A549 (cell line): ENCODE results near the gene DHDDS. TPM values are rescaled to one million over a fixed set of nuclear protein-coding genes. Genes with fewer than 3 reads are reported as not detected.

ENCODE experiments used
- ATAC-seq, 2 experiments: fragments of 200-7000 bp in 1 of 2; fragments of >200 bp in 1 of 2; cut with Nextera tagmentation in 1 of 2; cut with Tn5 transposase in 1 of 2; 3 replicates each; pipeline versions ENCODE4 v1.8.0 to v1.9.1; 2018 to 2020; ENCODE audit warnings: mild to moderate bottlenecking in 1 of 2, moderate library complexity in 1 of 2
- CTCF ChIA-PET: fragments of 300-600 bp; sonication (Branson Sonifier 250); formaldehyde crosslinking; extraction: SDS; loops from one replicate; lab custom pipeline; 2021; ENCODE audit warnings: antibody characterized with exemption, inconsistent platforms; lab: Yijun Ruan, JAX
- POLR2A ChIA-PET: fragments of 350-600 bp; formaldehyde crosslinking; extraction: SDS; loops from one replicate; lab custom pipeline; 2021; ENCODE audit warnings: antibody characterized with exemption, inconsistent platforms; lab: Yijun Ruan, JAX
- DNase-seq, 2 experiments: peaks; one replicate each; pipeline versions ENCODE4 v3.0.0 to v3.0.0-alpha.2; 2011 to 2016; ENCODE audit warnings: low read depth in 1 of 2, low spot score in 1 of 2
- FAIRE-seq: peaks from 2 replicates; lab custom pipeline; 2011; peaks lifted over from hg19 to GRCh38; lab: Jason Lieb, UNC
- H3K27ac ChIP-seq, 2 experiments: fragments of >200 bp; sonication (Bioruptor Twin); formaldehyde crosslinking; 3 replicates each; pipeline ENCODE4 v1.5.1; 2016 to 2017
- H3K4me1 ChIP-seq: fragments of >200 bp; sonication (Bioruptor Twin); formaldehyde crosslinking; 3 replicates; pipeline ENCODE4 v1.6.1; 2016
- H3K4me2 ChIP-seq: fragments of >200 bp; sonication (Bioruptor Twin); formaldehyde crosslinking; 3 replicates; pipeline ENCODE4 v1.6.1; 2016
- H3K4me3 ChIP-seq: fragments of >200 bp; sonication (Bioruptor Twin); formaldehyde crosslinking; 3 replicates; pipeline ENCODE4 v1.5.1; 2016
- H3K9me3 ChIP-seq: fragments of >200 bp; sonication (Bioruptor Twin); formaldehyde crosslinking; 3 replicates; pipeline ENCODE4 v1.6.1; 2016
- CEBPB ChIP-seq, 2 experiments: fragments of >200 bp in 1 of 2; sonication (Bioruptor Twin) in 1 of 2; formaldehyde crosslinking in 1 of 2; IDR thresholded peaks; 2 replicates each; pipeline ENCODE4 v1.6.1; 2012 to 2016
- EHF ChIP-seq: fragments of 250-450 bp; sonication (Bioruptor Pico); IDR thresholded peaks from 2 replicates; pipeline ENCODE4 v1.5.0; 2020; ENCODE audit warnings: mild to moderate bottlenecking
- EHMT2 ChIP-seq: fragments of 200-600 bp; sonication (generic); IDR thresholded peaks from 2 replicates; pipeline ENCODE4 v1.6.1; 2016; ENCODE audit warnings: antibody characterized with exemption, low read depth, mild to moderate bottlenecking, moderate library complexity
- FOSB ChIP-seq: fragments of 250-450 bp; sonication (Bioruptor Pico); IDR thresholded peaks from 2 replicates; pipeline ENCODE4 v1.5.0; 2020; ENCODE audit warnings: mild to moderate bottlenecking, moderate library complexity
- FOSL2 ChIP-seq, 2 experiments: fragments of 450-650 bp in 1 of 2; fragments of >200 bp in 1 of 2; sonication (Bioruptor Twin) in 1 of 2; formaldehyde crosslinking; IDR thresholded peaks; 2 replicates each; pipeline versions ENCODE4 v1.5.0 to v1.6.1; 2016 to 2020; ENCODE audit warnings: mild to moderate bottlenecking in 1 of 2, moderate library complexity in 1 of 2
- FOXS1 ChIP-seq: fragments of 250-450 bp; sonication (Bioruptor Pico); IDR thresholded peaks from 2 replicates; pipeline ENCODE4 v1.5.0; 2020; ENCODE audit warnings: mild to moderate bottlenecking, moderate library complexity
- GATA3 ChIP-seq: IDR thresholded peaks from 2 replicates; pipeline ENCODE4 v1.6.1; 2012; ENCODE audit warnings: borderline replicate concordance
- HEYL ChIP-seq: fragments of 250-450 bp; sonication (Bioruptor Pico); IDR thresholded peaks from 2 replicates; pipeline ENCODE4 v1.8.0; 2021; ENCODE audit warnings: mild to moderate bottlenecking, moderate library complexity
- HOXB13 ChIP-seq: fragments of 250-450 bp; sonication (Bioruptor Pico); IDR thresholded peaks from 2 replicates; pipeline ENCODE4 v1.5.0; 2020; ENCODE audit warnings: low read depth, mild to moderate bottlenecking, moderate library complexity
- JUN ChIP-seq, 2 experiments: fragments of >200 bp; sonication (Bioruptor Twin); formaldehyde crosslinking; IDR thresholded peaks; 2 replicates in 1 of 2; 3 replicates in 1 of 2; pipeline ENCODE4 v1.6.1; 2016 to 2017
- JUNB ChIP-seq: fragments of >200 bp; sonication (Bioruptor Twin); formaldehyde crosslinking; IDR thresholded peaks from 2 replicates; pipeline ENCODE4 v1.6.1; 2016
- RAD21 ChIP-seq, 2 experiments: fragments of >200 bp in 1 of 2; sonication (Bioruptor Twin) in 1 of 2; formaldehyde crosslinking in 1 of 2; IDR thresholded peaks in 1 of 2; conservative IDR thresholded peaks in 1 of 2; 2 replicates in 1 of 2; 3 replicates in 1 of 2; pipeline ENCODE4 v1.6.1; 2012 to 2018; ENCODE audit warnings: inconsistent platforms in 1 of 2
- SMC3 ChIP-seq: fragments of >200 bp; sonication (Bioruptor Twin); formaldehyde crosslinking; IDR thresholded peaks from 3 replicates; pipeline ENCODE4 v1.6.1; 2018; ENCODE audit warnings: inconsistent platforms
- ZC3H11A ChIP-seq: fragments of 450-650 bp; IDR thresholded peaks from 2 replicates; pipeline ENCODE4 v1.6.1; 2014; ENCODE audit warnings: antibody characterized with exemption, mild to moderate bottlenecking
- ZSCAN20 ChIP-seq: fragments of 250-450 bp; sonication (Bioruptor Pico); IDR thresholded peaks from 2 replicates; pipeline ENCODE4 v1.8.0; 2022; ENCODE audit warnings: mild to moderate bottlenecking, moderate library complexity
- WGBS: methylation state at CpG from one replicate; pipeline ENCODE4 v1.1.6; 2017; ENCODE audit errors: missing lambda C conversion rate; 5-methylcytosine and 5-hydroxymethylcytosine counted together
- polyA plus RNA-seq, 4 experiments: library from polyadenylated mRNA; depleted of rRNA in 3 of 4; stranded (reverse); fragments of >200 nt; fragmentation: RNase III in 1 of 4; extraction: RNeasy Plus Mini Kit Qiagen cat#74134 plus additional on column Dnase treatment in 1 of 4; gene quantifications; 2 replicates in 3 of 4; 3 replicates in 1 of 4; pipeline ENCODE4 v1.2.3, GENCODE V29; 2011 to 2017
- TF ChIP-seq, protein P1 (sequence below): fragments of 250-450 bp; sonication (Bioruptor Pico); IDR thresholded peaks from 2 replicates; pipeline ENCODE4 v1.5.0; 2021; ENCODE audit warnings: mild to moderate bottlenecking, moderate library complexity, borderline replicate concordance
- TF ChIP-seq, protein P2 (sequence below): fragments of 150-350 bp; IDR thresholded peaks from 2 replicates; pipeline ENCODE4 v1.6.1; 2014; ENCODE audit warnings: low read depth, mild to moderate bottlenecking, low read length
- TF ChIP-seq, protein P3 (sequence below): IDR thresholded peaks from 2 replicates; pipeline ENCODE4 v1.6.1; 2012; ENCODE audit warnings: low read depth, borderline replicate concordance
- TF ChIP-seq, protein P4 (sequence below): fragments of 200-600 bp; sonication (generic); IDR thresholded peaks from 2 replicates; pipeline ENCODE4 v1.6.1; 2016; ENCODE audit warnings: antibody characterized with exemption, mild to moderate bottlenecking, moderate library complexity
- TF ChIP-seq, protein P5 (sequence below): fragments of 250-450 bp; sonication (Bioruptor Pico); IDR thresholded peaks from 2 replicates; pipeline ENCODE4 v1.5.0; 2020; ENCODE audit warnings: low read depth, mild to moderate bottlenecking, moderate library complexity

DHDDS gene
- polyA plus RNA-seq, 2 of the 4 experiments (the other 2 are of a cell fraction) = 26.0 to 27.3 TPM

- POLR2A ChIA-PET = no interaction called here
- peaks cover 28% of the 10 kb centered on the region for H3K4me1 ChIP-seq
- 7% methylated on average over 2 of the region's 2 CpGs for WGBS
- H3K4me2 ChIP-seq = peak overlapping the region; percentile 72
- no peak for FAIRE-seq
- ATAC-seq = peak; percentile 62 to 79; a peak in 5 of 6 replicates
- no peaks in the 10 kb centered on the region for H3K9me3 ChIP-seq
- no peak overlapping the region for H3K4me3 ChIP-seq
- peak; percentile 30; the same call in 1 of the 2 replicates for TF ChIP-seq JUNB
- no peak for TF ChIP-seq FOSL2 (IDR thresholded peaks at IDR 0.05)
- peak; percentile 88 for TF ChIP-seq FOSL2 (CRISPR knock-in tag; IDR thresholded peaks at IDR 0.05)
- TF ChIP-seq, protein P1, sequence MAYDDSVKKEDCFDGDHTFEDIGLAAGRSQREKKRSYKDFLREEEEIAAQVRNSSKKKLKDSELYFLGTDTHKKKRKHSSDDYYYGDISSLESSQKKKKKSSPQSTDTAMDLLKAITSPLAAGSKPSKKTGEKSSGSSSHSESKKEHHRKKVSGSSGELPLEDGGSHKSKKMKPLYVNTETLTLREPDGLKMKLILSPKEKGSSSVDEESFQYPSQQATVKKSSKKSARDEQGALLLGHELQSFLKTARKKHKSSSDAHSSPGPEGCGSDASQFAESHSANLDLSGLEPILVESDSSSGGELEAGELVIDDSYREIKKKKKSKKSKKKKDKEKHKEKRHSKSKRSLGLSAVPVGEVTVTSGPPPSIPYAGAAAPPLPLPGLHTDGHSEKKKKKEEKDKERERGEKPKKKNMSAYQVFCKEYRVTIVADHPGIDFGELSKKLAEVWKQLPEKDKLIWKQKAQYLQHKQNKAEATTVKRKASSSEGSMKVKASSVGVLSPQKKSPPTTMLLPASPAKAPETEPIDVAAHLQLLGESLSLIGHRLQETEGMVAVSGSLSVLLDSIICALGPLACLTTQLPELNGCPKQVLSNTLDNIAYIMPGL (CRISPR knock-in tag) = no peak
- peak; percentile 94 for TF ChIP-seq GATA3
- TF ChIP-seq CEBPB (IDR thresholded peaks at IDR 0.05) = peak in 1 of 2 experiments; percentile 26; a peak in 1 of 4 replicates
- TF ChIP-seq, all 56 proteins: peak for 4
- peak overlapping the region; percentile 33 to 68; a peak in 3 of 6 replicates for H3K27ac ChIP-seq
- CTCF ChIA-PET = interaction anchor here (0.6 to 5.9 kb wide), 5 partner anchors 12 to 265 kb away, joined by 3 to 47 read pairs (median 6); no protein-coding TSS in a partner anchor
- peak in 1 of 2 experiments; percentile 60 for DNase-seq
Measured at GRCh38 chr1:26404641-26405040, 27.5 kb upstream of the DHDDS start.

GRCh38 chr1:26405281-26405915 lies 26.7 kb upstream of the DHDDS start:
- FAIRE-seq (no peak), DNase-seq (no peak), ATAC-seq (peak; percentile 41 to 54; a peak in 3 of 6 replicates)
- ChIA-PET POLR2A (no interaction called here), CTCF (interaction anchor here (1.0 to 5.9 kb wide), 6 partner anchors 10 to 236 kb away, joined by 3 to 47 read pairs (median 6); partner anchors contain the start of gene ZNF593)
- H3K9me3 ChIP-seq = no peaks in the 10 kb centered on the region
- H3K4me3 ChIP-seq = no peak overlapping the region
- peak overlapping the region; percentile 72 for H3K4me2 ChIP-seq
- H3K4me1 ChIP-seq = peaks cover 34% of the 10 kb centered on the region
- H3K27ac ChIP-seq = peak overlapping the region; percentile 33 to 68; a peak in 3 of 6 replicates
- TF ChIP-seq EHMT2 (no peak), GATA3 (0 out of 2 replicates have a peak, but pooled peaks have one; percentile 21), SMC3 (no peak), JUN (IDR thresholded peaks at IDR 0.05) (no peak), HEYL (CRISPR knock-in tag) (no peak)
- TF ChIP-seq, protein P2, sequence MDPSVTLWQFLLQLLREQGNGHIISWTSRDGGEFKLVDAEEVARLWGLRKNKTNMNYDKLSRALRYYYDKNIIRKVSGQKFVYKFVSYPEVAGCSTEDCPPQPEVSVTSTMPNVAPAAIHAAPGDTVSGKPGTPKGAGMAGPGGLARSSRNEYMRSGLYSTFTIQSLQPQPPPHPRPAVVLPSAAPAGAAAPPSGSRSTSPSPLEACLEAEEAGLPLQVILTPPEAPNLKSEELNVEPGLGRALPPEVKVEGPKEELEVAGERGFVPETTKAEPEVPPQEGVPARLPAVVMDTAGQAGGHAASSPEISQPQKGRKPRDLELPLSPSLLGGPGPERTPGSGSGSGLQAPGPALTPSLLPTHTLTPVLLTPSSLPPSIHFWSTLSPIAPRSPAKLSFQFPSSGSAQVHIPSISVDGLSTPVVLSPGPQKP = no peak
- TF ChIP-seq, protein P3, sequence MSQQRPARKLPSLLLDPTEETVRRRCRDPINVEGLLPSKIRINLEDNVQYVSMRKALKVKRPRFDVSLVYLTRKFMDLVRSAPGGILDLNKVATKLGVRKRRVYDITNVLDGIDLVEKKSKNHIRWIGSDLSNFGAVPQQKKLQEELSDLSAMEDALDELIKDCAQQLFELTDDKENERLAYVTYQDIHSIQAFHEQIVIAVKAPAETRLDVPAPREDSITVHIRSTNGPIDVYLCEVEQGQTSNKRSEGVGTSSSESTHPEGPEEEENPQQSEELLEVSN = no peak
- WGBS = 8% methylated on average over 7 of the region's 7 CpGs

DNA sequence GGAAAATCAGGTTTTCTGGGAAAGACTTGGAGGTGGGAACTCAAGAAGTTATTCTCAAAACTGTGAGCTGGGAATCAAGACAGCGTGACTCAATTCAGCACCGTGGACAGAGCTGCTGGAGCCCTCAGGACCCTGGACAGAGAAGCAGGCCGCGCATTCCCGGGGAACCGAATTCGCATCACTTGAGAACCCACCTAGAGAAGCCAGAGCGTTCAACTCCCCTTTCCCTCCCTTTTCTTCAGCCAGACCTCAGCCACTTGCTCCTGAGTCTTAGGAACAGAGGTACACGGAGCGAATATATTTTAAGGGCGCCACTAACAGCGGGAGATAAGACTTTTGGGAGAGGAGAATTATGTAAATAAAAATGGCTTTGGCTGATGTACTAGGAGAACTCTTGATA lies 23.5 kb upstream of the DHDDS start:
- H3K9me3 ChIP-seq = no peaks in the 10 kb centered on the region
- ATAC-seq = peak; percentile 53 to 64; a peak in 4 of 6 replicates
- WGBS = 7% methylated on average over 12 of the region's 12 CpGs
- H3K4me1 ChIP-seq = peaks cover 34% of the 10 kb centered on the region
- no peak overlapping the region for H3K4me3 ChIP-seq
- CTCF ChIA-PET = interaction anchor here (1.1 to 5.9 kb wide), 2 partner anchors 8 to 136 kb away, joined by 4 to 47 read pairs; no protein-coding TSS in a partner anchor
- POLR2A ChIA-PET = no interaction called here
- FAIRE-seq = no peak
- no peak overlapping the region for H3K27ac ChIP-seq
- peak overlapping the region; percentile 45; the same call in 2 of the 3 replicates for H3K4me2 ChIP-seq
- DNase-seq = peak; percentile 44 to 64
- TF ChIP-seq FOSB (CRISPR knock-in tag) (no peak), EHF (CRISPR knock-in tag) (peak; percentile 87), ZC3H11A (no peak), GATA3 (peak; percentile 19; the same call in 1 of the 2 replicates), ZSCAN20 (peak; percentile 93), FOXS1 (CRISPR knock-in tag) (peak; percentile 94), RAD21 (conservative IDR thresholded peaks at IDR 0.05 in 1 of 2, IDR thresholded peaks at IDR 0.05 in 1 of 2) (no peak), HOXB13 (CRISPR knock-in tag) (peak; percentile 94)
- TF ChIP-seq, protein P2 = no peak
- TF ChIP-seq, protein P4, sequence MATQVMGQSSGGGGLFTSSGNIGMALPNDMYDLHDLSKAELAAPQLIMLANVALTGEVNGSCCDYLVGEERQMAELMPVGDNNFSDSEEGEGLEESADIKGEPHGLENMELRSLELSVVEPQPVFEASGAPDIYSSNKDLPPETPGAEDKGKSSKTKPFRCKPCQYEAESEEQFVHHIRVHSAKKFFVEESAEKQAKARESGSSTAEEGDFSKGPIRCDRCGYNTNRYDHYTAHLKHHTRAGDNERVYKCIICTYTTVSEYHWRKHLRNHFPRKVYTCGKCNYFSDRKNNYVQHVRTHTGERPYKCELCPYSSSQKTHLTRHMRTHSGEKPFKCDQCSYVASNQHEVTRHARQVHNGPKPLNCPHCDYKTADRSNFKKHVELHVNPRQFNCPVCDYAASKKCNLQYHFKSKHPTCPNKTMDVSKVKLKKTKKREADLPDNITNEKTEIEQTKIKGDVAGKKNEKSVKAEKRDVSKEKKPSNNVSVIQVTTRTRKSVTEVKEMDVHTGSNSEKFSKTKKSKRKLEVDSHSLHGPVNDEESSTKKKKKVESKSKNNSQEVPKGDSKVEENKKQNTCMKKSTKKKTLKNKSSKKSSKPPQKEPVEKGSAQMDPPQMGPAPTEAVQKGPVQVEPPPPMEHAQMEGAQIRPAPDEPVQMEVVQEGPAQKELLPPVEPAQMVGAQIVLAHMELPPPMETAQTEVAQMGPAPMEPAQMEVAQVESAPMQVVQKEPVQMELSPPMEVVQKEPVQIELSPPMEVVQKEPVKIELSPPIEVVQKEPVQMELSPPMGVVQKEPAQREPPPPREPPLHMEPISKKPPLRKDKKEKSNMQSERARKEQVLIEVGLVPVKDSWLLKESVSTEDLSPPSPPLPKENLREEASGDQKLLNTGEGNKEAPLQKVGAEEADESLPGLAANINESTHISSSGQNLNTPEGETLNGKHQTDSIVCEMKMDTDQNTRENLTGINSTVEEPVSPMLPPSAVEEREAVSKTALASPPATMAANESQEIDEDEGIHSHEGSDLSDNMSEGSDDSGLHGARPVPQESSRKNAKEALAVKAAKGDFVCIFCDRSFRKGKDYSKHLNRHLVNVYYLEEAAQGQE = peak; percentile 99
- TF ChIP-seq, protein P5, sequence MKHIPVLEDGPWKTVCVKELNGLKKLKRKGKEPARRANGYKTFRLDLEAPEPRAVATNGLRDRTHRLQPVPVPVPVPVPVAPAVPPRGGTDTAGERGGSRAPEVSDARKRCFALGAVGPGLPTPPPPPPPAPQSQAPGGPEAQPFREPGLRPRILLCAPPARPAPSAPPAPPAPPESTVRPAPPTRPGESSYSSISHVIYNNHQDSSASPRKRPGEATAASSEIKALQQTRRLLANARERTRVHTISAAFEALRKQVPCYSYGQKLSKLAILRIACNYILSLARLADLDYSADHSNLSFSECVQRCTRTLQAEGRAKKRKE (CRISPR knock-in tag) = peak; percentile 96
